Stimulated activated CD8-positive, alpha-beta memory T cell treated with anti-CD3 and anti-CD28 coated beads, Interleukin-4, amount 100 ng/mL, for 24 hours (primary cell): ENCODE results near the gene CCDC110.
A peak's percentile ranks its signal among the peaks of the same experiment; 100 is the strongest.

Source experiments
- DNase-seq: peaks from one replicate; pipeline ENCODE4 v3.0.0-alpha.2; 2020; ENCODE audit warnings: low read depth

Gene CCDC110

GRCh38 chr4:185421366-185422124 is 50.0 kb downstream of the CCDC110 start:
- no peak for DNase-seq

GRCh38 chr4:185416955-185417354 is 54.6 kb downstream of the CCDC110 start:
- DNase-seq, result no peak

- DNase-seq, result no peak
Observed at GRCh38 chr4:185412412-185412811, 59.1 kb downstream of the CCDC110 start.

GRCh38 chr4:185411849-185412248 is 59.7 kb downstream of the CCDC110 start:
- no peak for DNase-seq

- no peak for DNase-seq
Observed at GRCh38 chr4:185408432-185408831, 63.1 kb downstream of the CCDC110 start.

- DNase-seq, result no peak
Observed at GRCh38 chr4:185405296-185405999, 66.1 kb downstream of the CCDC110 start.

GRCh38 chr4:185404031-185404430 is 67.5 kb downstream of the CCDC110 start:
- DNase-seq, result no peak

GRCh38 chr4:185399466-185399865 is 72.1 kb downstream of the CCDC110 start:
- no peak for DNase-seq

- no peak for DNase-seq
Observed at GRCh38 chr4:185398618-185399017, 72.9 kb downstream of the CCDC110 start.

- no peak for DNase-seq
Observed at GRCh38 chr4:185396724-185397385, 74.7 kb downstream of the CCDC110 start, which contains the start of gene ANKRD37. ANKRD37 (plus strand) TSS chr4:185396841; CDS start chr4:185396924, 83 bp downstream.

- peak; percentile 95 for DNase-seq
Observed at GRCh38 chr4:185395956-185396723, 75.4 kb downstream of the CCDC110 start.

- no peak for DNase-seq
Observed at GRCh38 chr4:185395238-185395955, 76.1 kb downstream of the CCDC110 start, which contains the start of gene LRP2BP. LRP2BP (minus strand) TSS chr4:185395924; CDS start chr4:185378186, 17,738 bp downstream.
